Activated gamma-delta T cell treated with Interleukin-2 at 50 U/mL for 16 hours (primary cell): ENCODE data around the gene PRRT4.

Experiments used
- DNase-seq: peaks from one replicate; pipeline ENCODE4 v3.0.0-alpha.2; 2020

The PRRT4 gene

GRCh38 chr7:128341733-128342132, 19.8 kb downstream of the PRRT4 start:
- no peak for DNase-seq

DNA sequence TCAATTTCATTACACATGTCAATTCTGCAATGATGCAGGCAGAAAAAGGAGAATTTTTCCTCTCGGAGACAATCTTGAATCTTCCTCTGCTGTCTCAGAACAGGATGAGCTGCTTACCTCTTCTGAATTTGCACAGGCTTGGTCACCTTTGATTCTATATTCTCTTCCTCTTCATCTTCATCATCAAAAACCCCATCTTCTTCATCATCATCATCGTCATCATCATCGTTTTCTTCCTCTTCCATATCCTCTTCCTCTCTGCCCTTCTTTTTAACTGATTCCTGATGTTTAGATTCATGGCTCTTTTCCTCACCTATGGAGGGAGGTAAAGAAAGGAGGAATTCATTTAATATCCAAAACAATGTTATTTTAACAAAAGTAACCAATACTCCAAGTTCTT, 25.8 kb downstream of the PRRT4 start:
- no peak for DNase-seq

- DNase-seq = no peak
These were observed 37.2 kb downstream of the PRRT4 start for GRCh38 chr7:128324368-128324680.

DNA sequence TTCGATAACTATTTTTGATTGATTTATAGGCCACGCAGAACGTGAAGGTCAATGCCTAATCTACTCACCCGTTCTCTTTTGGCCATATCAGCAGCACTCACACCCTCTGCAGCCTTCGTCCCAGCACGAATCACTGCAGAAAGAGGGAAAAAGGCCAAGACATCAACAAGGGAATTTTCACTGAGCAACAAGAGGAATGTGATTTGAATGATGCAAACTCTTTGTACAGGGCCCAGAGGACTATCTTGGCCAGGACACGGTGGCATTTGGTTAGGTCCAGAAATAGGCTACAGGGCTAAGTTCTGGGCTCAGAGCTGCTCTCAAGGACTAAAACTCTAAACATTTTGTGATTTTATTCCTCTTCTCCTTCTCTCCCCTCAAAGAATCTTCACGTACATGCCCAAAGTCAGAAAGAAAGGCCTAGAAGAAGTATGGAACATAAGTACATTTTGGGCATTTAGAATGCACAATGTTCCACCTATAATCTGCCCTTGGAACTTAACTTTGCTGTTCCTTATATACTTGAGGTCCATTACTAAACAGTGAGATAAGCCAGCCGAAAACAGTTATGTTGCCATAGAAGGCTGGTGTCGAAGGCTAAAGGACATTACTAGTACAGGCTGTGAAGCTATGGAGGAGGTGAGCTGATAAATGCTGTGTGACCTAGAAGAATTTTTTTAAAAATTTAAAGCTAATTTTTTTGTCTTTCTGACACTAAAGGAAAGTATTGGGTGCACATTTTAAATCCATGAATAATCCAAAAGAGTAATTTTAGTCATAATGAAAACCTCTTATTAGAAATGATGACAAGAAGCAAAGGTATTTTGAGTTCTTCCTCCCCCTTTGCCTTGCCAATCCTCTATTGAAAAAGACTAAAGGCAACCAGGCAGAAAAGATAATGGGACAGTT, 37.8 kb downstream of the PRRT4 start:
- DNase-seq = no peak

DNA sequence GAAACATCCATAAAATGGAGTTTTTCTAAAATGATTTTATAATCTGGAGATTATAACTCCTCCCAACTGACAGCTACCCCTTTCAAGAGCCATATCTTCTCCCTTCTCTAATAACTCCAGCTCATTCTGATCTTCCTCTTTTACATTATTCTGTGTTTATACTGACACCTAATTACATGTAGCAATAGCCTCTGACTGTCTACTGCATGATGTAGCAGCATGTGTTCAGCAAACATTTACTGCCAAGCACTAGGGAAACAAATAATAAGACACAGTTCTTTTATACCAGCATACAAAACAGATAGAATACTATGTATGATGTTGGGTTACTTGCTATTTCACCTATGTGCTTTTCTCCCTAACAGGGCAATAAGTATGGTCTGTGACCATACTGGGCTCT, 38.5 kb downstream of the PRRT4 start:
- DNase-seq = no peak

GRCh38 chr7:128322040-128322643, 39.3 kb downstream of the PRRT4 start:
- DNase-seq = peak; percentile 17

DNA sequence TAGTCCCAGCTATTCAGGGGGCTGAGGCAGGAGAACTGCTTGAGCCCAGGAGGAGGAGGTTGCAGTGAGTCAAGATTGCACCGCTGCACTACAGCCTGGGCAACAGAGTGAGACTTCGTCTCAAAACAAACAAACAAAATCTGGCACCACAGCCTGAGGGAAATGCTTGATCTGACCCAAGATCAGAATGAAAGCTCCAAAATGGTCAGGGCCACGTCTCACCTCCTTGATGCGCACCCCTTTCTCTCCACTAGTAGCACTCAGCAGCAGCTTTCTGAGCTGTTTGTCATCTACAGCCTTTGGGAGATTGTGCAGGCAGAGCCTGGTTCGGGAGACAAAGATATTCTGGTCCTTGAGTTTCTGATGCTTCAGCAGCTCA, 40.5 kb downstream of the PRRT4 start:
- DNase-seq = peak; percentile 6

DNA sequence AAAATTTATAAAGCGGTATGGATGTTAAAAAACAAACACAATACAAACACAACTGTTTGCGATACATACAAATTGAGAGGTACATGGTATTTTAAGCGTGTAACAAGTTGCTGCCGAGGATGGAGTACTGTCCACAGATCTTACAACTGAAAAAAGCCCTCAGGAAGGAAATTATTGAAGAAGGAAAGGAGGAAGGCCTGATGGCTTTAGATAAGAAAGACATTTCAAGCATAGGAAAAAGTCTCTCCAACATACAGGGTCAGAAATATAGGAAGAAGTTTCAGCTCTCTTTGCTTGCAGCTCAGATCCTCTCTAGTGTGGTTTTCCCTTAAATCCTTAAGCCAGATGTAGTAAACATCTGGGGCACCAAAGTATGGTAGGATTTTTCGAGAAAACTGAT, 42.8 kb downstream of the PRRT4 start:
- DNase-seq = no peak

GRCh38 chr7:128311013-128311412, 50.5 kb downstream of the PRRT4 start:
- DNase-seq = no peak

GRCh38 chr7:128310499-128310898, 51.0 kb downstream of the PRRT4 start:
- DNase-seq = no peak

DNA sequence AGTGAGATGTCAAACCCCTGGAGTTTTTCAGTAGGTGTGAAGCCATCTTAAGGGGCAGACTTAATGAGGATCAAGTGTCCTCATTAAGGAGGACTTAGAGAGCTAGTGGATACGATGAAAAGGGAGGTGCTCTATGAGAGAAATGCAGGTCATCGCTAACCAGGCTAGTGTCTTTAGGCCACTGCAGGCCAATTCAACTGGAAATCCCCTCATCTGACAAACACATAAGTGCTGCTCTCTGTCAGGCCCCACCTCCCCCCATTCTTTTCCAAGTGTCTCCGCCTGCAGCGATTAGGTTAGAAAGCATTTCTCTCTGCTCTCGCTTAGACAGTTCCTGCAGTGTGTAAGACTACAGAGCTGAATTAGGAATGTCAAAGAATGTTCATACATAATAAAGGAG, 51.5 kb downstream of the PRRT4 start:
- DNase-seq = no peak

GRCh38 chr7:128309124-128309523, 52.4 kb downstream of the PRRT4 start:
- DNase-seq = no peak

- no peak for DNase-seq
These were observed 54.4 kb downstream of the PRRT4 start for GRCh38 chr7:128307061-128307460.

GRCh38 chr7:128304212-128304611, 57.3 kb downstream of the PRRT4 start:
- DNase-seq = no peak

GRCh38 chr7:128303643-128304042, 57.8 kb downstream of the PRRT4 start:
- DNase-seq = no peak

DNA sequence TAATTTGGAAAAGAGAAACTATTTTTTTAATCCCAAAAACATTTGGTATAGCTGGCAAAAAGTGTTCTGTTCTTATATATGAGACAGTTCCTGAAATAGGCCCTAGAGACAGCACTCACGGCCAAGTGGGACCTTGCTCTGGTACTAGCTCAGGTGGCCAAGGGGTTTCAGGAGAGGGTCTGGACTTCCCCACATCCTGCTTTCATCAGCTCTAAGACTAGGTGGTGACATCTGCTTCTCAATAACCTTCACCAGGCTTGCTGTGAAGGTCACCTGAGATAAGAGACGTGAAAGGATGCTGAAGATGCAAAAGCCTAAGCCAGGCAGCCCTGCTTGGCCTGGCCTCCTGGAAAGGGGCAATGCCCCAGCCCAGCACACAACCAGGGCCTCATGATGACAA, 58.4 kb downstream of the PRRT4 start:
- no peak for DNase-seq

DNA sequence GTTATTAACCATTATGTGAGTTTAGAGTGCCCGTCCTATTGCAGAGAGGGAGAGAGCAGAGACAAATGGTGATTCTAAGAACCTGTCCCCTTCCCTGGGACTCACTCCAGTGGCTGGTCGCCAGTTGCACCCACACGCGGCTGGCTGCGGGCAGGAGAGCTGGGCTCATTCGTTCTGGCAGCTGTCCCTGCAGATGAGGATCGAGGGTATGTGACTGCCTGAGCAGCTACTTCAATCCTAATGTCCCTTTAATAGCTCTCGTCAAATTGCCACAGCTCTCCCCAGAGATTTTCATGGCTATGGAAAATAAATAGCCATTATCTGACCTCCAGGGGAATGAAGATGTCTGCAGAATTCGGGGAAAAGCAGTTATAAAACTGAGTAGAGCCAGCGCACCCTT, 59.4 kb downstream of the PRRT4 start:
- no peak for DNase-seq
